ENCODE measurements around the gene SQOR. TPM values are rescaled to one million over a fixed set of nuclear protein-coding genes. Genes with fewer than 3 reads are reported as not detected.
A peak's percentile ranks its signal among the peaks of the same experiment; 100 is the strongest.

The SQOR gene
- total and polyA plus RNA-seq, 2 experiments from 2014 or later: 0.73 to 0.95 TPM

- H3K9me3 ChIP-seq (ENCODE audit: low read depth): no peaks in the 10 kb centered on the region
- no peaks in the 10 kb centered on the region for H3K36me3 ChIP-seq
- H3K27ac ChIP-seq: no peak overlapping the region
- TF ChIP-seq CTCF (IDR thresholded peaks at IDR 0.05; ENCODE audit: low read depth, low read length): no peak
- H3K27me3 ChIP-seq: no peaks in the 10 kb centered on the region
- no peaks in the 10 kb centered on the region for H3K4me1 ChIP-seq (ENCODE audit: low read depth)
- DNase-seq (ENCODE audit: low read depth in 1 of 2, low spot score in 1 of 2): no peak
- H3K4me3 ChIP-seq: no peak overlapping the region
These were observed 94.3 kb downstream of the SQOR start for GRCh38 chr15:45729141-45729540.

- H3K36me3 ChIP-seq: no peaks in the 10 kb centered on the region
- no peaks in the 10 kb centered on the region for H3K4me1 ChIP-seq (ENCODE audit: low read depth)
- H3K4me3 ChIP-seq: no peak overlapping the region
- H3K27me3 ChIP-seq: no peaks in the 10 kb centered on the region
- H3K27ac ChIP-seq: no peak overlapping the region
- DNase-seq (ENCODE audit: low read depth in 1 of 2, low spot score in 1 of 2): no peak
- no peak for TF ChIP-seq CTCF (IDR thresholded peaks at IDR 0.05; ENCODE audit: low read depth, low read length)
- H3K9me3 ChIP-seq (ENCODE audit: low read depth): no peaks in the 10 kb centered on the region
These were observed 96.5 kb downstream of the SQOR start for GRCh38 chr15:45731343-45731742.

DNA sequence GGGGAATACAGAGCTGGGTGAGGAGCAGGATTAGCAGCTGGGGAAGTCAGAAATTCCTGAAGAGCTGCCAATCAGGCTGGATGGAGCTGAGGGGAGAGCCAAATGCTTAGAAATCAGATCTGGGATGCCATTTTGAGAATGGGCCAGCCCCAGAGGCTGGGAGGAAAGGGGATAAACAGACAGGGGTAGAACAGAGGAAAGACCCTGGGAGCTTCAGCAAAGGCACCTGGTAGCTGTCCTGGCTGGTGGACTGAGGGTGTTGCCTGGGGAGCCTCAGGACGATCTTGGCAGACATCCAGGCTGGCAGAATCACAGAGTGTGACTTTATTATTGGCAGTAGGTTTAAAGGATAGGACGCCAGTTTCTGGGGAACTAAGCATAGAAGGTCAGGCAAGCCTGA, 97.8 kb downstream of the SQOR start:
- Histone ChIP-seq H3K9me3 (ENCODE audit: low read depth) (no peaks in the 10 kb centered on the region), H3K4me1 (ENCODE audit: low read depth) (no peaks in the 10 kb centered on the region), H3K27ac (no peak overlapping the region), H3K4me3 (no peak overlapping the region), H3K27me3 (no peaks in the 10 kb centered on the region), H3K36me3 (no peaks in the 10 kb centered on the region)
- TF ChIP-seq CTCF (IDR thresholded peaks at IDR 0.05; ENCODE audit: low read depth, low read length): no peak
- DNase-seq (ENCODE audit: low read depth in 1 of 2, low spot score in 1 of 2): peak in 1 of 2 donors; percentile 36

GRCh38 chr15:45734260-45734711, 99.5 kb downstream of the SQOR start:
- Histone ChIP-seq H3K4me1 (ENCODE audit: low read depth) (no peaks in the 10 kb centered on the region), H3K36me3 (no peaks in the 10 kb centered on the region), H3K4me3 (no peak overlapping the region), H3K27ac (no peak overlapping the region), H3K9me3 (ENCODE audit: low read depth) (no peaks in the 10 kb centered on the region), H3K27me3 (no peaks in the 10 kb centered on the region)
- TF ChIP-seq CTCF (IDR thresholded peaks at IDR 0.05; ENCODE audit: low read depth, low read length): no peak
- no peak for DNase-seq (ENCODE audit: low read depth in 1 of 2, low spot score in 1 of 2)

Other genes with a start within 250 kb of the SQOR start
- 3.1 and 3.5 TPM in 2 replicates for gene SLC30A4, start 112.3 kb upstream of the SQOR start, total RNA-seq
- gene SLC30A4, start 112.3 kb upstream of the SQOR start, polyA plus RNA-seq: 1.4 and 2.3 TPM in 2 replicates
- 28.7 and 44.4 TPM in 2 replicates for gene BLOC1S6, start 47.6 kb upstream of the SQOR start, total RNA-seq
- 30.4 and 32.3 TPM in 2 replicates for gene BLOC1S6, start 47.6 kb upstream of the SQOR start, polyA plus RNA-seq